Activated naive CD4-positive, alpha-beta T cell (primary cell): ENCODE measurements around the gene WDFY3.
"Not testable (repeated sequence)": the region's sequence is repeated elsewhere in the genome, so short reads cannot be mapped to it uniquely, and the experiment has no call there.

Source experiments
- DNase-seq, 4 experiments: peaks; one replicate each; lab custom pipeline; 2025; lab: John Stamatoyannopoulos, UW

Gene WDFY3

GRCh38 chr4:84673475-84674240, 292.8 kb downstream of the WDFY3 start:
- no peak for DNase-seq

- no peak for DNase-seq
Measured at GRCh38 chr4:84672177-84672576, 294.3 kb downstream of the WDFY3 start.

GRCh38 chr4:84669201-84669600, 297.3 kb downstream of the WDFY3 start:
- DNase-seq, result no peak

DNA sequence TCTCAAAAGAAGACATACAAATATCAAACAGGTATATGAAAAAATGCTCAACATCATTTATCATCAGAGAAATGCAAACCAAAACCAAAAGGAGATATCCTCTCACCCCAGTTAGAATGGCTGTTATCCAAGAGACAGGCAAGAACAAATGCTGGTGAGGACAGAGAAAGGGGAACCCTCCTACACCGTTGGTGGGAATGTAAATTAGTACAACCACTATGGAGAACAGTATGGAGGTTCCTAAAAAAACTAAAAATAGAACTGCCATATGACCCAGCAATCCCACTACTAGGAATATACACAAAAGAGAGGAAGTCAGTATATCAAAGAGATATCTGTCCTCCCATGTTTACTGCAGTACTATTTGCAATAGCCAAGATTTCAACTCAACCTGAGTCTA, 300.1 kb downstream of the WDFY3 start:
- DNase-seq, result no peak

- not testable (repeated sequence) for DNase-seq
Measured at GRCh38 chr4:84664767-84665166, 301.7 kb downstream of the WDFY3 start.

GRCh38 chr4:84661191-84661939, 305.1 kb downstream of the WDFY3 start:
- DNase-seq, result no peak

DNA sequence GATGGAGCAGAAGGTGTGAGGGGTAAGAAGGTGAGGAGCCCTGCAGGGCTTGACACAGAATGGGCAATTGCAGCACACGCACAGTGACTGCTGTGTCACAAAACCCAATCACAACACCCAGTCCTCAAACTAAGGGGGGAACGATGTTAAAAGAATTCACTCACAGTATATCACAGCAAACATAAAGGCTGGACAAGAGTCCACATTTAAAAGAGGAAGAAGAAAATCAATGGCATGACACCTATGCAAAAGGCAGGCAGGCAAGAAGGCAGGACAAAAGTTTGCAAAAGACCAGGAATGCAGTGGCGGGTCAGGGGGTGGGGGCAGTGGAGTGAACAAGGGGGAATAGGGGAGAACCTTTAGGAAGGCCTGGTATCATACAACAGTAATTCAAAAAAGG, 305.9 kb downstream of the WDFY3 start:
- no peak for DNase-seq

DNA sequence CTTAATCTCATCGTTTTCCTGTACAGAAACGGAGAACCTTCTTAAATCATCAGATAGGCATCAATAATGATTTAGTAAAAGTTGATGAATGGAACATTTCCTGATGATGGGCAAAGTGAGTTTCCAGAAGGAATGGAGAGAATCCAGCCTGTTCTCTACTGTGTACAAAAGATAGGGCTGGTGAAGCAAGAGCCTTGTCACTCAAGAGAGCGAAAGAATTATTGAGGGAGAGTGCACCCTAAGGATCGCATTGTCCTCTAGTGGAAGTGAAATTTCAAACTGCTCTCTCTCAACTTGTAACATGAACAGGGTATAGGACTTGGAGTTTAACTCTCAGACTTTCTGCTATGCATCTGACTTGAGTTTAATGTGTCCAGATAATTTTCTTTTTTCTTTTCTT, 314.0 kb downstream of the WDFY3 start:
- DNase-seq, result no peak

DNA sequence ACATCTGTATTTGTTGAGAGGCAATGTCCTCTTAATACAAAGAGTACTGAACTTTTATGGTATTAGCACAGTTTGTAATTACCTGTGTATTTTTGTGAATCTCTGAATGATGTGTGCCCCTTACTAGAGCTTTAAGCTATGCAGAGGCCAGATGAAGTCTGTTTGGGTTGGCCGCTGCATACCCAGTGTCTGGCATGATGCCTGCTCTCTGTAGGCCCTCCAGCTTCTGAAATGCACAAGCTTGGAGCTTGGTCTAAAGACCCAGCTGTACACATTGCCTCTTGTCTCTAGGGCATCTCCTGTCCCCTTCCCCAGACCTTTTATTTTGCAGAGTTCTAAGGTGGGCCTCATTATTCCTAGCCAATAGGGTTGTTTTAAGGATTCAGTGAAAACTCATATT, 315.0 kb downstream of the WDFY3 start:
- DNase-seq, result no peak

GRCh38 chr4:84648863-84649647, 317.4 kb downstream of the WDFY3 start:
- DNase-seq, result no peak

GRCh38 chr4:84648178-84648577, 318.3 kb downstream of the WDFY3 start:
- DNase-seq, result no peak

GRCh38 chr4:84647312-84647884, 319.1 kb downstream of the WDFY3 start:
- DNase-seq, result no peak

DNA sequence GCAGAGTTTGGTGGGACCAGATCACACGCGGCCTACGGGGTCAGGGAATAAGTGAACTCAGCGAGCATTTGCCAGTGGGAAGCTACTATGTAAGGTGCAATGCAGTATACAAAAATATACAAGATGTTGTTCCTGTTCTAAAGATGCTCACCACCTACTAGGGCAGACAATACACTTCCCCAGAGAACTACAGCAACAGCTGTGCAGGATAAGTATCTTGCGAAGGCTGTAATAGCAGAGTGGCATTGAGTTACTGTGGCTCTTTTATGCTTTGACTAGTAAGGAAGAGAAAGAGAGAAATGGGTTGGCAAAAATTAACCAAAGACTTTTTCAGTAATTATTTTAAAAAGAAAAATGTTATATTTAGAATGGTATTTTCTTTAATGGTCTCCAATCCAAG, 322.4 kb downstream of the WDFY3 start:
- no peak for DNase-seq

DNA sequence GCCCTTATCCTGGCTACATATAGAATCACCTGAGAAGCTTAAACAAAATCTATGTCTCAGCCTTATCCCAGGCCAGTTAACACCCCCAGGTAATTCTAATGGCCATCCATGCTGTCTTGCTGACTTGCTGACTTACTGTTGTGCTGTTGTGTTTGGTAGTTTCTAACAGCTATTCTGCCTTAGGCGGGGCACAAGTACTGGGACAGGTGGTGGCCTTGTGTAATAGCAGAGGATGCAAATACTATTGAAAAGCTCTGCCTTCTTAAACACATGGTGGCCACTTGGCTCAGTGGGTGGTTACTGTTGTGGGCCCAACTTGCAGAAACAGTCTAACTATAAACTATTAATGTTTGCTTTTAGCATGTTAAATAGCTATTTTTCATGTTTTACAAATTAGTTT, 327.3 kb downstream of the WDFY3 start:
- DNase-seq, result no peak

- DNase-seq, result no peak
Measured at GRCh38 chr4:84638092-84638491, 328.4 kb downstream of the WDFY3 start.

DNA sequence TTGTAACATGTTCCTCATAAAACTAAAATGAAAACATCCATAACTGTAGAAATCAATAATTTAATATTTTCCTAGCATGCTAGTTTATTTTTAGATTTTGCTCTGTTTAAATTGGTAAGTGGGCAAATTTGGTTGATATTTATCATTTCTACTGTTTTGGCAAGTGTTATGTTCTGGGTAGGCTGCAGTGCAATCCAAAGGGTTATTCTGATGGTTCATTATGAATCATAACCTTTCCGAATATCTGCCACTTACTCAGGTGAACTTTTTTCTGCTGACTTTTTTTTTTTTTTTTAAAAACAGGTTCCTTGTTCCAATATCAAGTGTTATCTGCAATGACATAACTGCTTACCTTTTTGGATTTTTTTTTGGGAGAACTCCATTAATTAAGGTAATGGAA, 331.5 kb downstream of the WDFY3 start:
- no peak for DNase-seq

GRCh38 chr4:84632092-84632491, 334.4 kb downstream of the WDFY3 start:
- no peak for DNase-seq

DNA sequence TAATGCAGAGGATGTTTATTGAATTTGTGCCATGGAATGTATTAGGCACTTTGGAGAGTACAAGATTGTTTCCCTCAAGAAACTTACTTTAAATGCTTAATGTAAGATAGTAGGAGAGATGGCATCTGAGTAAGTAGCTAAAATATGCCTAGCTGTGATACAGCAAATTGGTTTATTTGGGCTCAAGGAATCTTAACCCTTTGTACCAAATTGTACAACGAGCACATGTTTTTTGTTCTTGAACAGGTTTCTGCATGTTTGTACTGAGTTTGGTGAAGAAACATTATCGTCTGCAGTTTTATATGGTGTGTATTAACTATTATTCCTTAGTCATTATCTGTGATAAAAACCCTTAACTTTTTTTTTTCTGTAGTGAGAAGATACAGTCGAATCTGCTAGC, 334.9 kb downstream of the WDFY3 start:
- DNase-seq, result no peak

GRCh38 chr4:84626673-84627072, 339.8 kb downstream of the WDFY3 start:
- DNase-seq, result no peak

DNA sequence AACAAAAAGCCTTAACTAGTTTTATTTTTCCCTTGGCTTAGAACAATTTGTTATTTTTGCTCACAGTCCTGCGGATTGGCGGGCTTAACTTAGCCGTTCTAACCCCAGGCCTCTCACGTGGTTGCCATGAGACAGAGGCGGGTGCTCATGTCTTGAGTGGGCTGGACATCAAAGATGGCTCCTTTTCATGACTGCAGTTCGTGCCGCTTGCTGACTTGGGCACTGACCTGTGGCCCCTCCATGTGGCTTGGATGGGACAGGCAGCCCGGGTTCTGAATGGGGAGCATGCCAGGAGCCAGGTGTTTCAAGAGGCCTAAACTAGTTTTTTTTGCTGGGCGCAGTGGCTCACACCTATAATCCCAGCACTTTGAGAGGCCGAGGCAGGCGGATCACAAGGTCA, 342.8 kb downstream of the WDFY3 start:
- DNase-seq, result no peak

DNA sequence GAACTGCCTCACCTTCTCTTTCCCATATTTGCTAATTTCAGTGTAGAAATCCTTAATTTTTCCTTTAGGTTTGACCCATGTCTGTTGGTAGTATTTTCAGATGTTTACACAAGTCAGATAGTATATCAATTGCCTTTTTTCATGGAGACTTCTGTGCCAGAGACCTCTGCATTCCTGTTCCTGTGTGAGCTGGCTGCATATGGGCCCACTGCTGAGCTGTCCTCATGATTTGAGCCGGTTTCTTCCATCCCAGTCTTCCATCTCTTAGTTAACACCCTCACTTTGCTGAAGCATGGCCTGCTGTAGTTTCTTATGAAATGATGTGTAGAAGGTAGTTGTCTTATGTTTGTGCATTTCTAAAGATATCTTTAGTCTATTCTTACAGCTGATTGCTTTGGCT, 343.5 kb downstream of the WDFY3 start:
- DNase-seq, result no peak
